CD4-positive, alpha-beta T cell treated with Interleukin-21 for 1 hour (primary cell): ENCODE data around the gene KLK14.

Source experiments
- DNase-seq: peaks from one replicate; pipeline ENCODE4 v3.0.0-alpha.2; 2020

KLK14 gene

GRCh38 chr19:51083181-51083580 is 494 bp upstream of the KLK14 start:
- DNase-seq, result no peak

GRCh38 chr19:51081476-51081875 is 1.2 kb downstream of the KLK14 start:
- DNase-seq, result no peak

GRCh38 chr19:51079481-51080110 is 3.1 kb downstream of the KLK14 start:
- no peak for DNase-seq

GRCh38 chr19:51078731-51079130 is 4.0 kb downstream of the KLK14 start:
- no peak for DNase-seq

GRCh38 chr19:51078104-51078503 is 4.6 kb downstream of the KLK14 start:
- no peak for DNase-seq

GRCh38 chr19:51076631-51077213 is 6.0 kb downstream of the KLK14 start:
- no peak for DNase-seq

- no peak for DNase-seq
These were observed 6.7 kb downstream of the KLK14 start for GRCh38 chr19:51075998-51076397.

- DNase-seq, result no peak
These were observed 11.6 kb downstream of the KLK14 start for GRCh38 chr19:51071095-51071405.

- DNase-seq, result no peak
These were observed 12.2 kb downstream of the KLK14 start for GRCh38 chr19:51070334-51071094.

- no peak for DNase-seq
These were observed 16.1 kb downstream of the KLK14 start for GRCh38 chr19:51066393-51067186.

- no peak for DNase-seq
These were observed 17.3 kb downstream of the KLK14 start for GRCh38 chr19:51065221-51065960.

- no peak for DNase-seq
These were observed 18.0 kb downstream of the KLK14 start, which contains the start of gene KLK13 for GRCh38 chr19:51064534-51065220. Gene KLK13 (minus strand): TSS chr19:51065092. CDS start chr19:51065067, 25 bp downstream.

GRCh38 chr19:51063664-51064063 is 19.0 kb downstream of the KLK14 start:
- DNase-seq, result no peak

- DNase-seq, result no peak
These were observed 21.7 kb downstream of the KLK14 start for GRCh38 chr19:51060973-51061372.

GRCh38 chr19:51060336-51060735 is 22.4 kb downstream of the KLK14 start:
- DNase-seq, result no peak

- DNase-seq, result no peak
These were observed 23.0 kb downstream of the KLK14 start for GRCh38 chr19:51059715-51060114.

- DNase-seq, result no peak
These were observed 26.8 kb downstream of the KLK14 start for GRCh38 chr19:51055866-51056265.

GRCh38 chr19:51047031-51047335 is 35.7 kb downstream of the KLK14 start:
- DNase-seq, result no peak

- no peak for DNase-seq
These were observed 38.4 kb downstream of the KLK14 start for GRCh38 chr19:51044327-51044726.

- DNase-seq, result no peak
These were observed 39.2 kb downstream of the KLK14 start for GRCh38 chr19:51043497-51043896.

GRCh38 chr19:51040151-51040550 is 42.5 kb downstream of the KLK14 start:
- DNase-seq, result no peak

GRCh38 chr19:51036519-51036918 is 46.2 kb downstream of the KLK14 start:
- DNase-seq, result no peak
